ENCODE data around the gene FAM98B.
"Not testable (repeated sequence)": the region's sequence is repeated elsewhere in the genome, so short reads cannot be mapped to it uniquely, and the experiment has no call there.

FAM98B gene

DNA sequence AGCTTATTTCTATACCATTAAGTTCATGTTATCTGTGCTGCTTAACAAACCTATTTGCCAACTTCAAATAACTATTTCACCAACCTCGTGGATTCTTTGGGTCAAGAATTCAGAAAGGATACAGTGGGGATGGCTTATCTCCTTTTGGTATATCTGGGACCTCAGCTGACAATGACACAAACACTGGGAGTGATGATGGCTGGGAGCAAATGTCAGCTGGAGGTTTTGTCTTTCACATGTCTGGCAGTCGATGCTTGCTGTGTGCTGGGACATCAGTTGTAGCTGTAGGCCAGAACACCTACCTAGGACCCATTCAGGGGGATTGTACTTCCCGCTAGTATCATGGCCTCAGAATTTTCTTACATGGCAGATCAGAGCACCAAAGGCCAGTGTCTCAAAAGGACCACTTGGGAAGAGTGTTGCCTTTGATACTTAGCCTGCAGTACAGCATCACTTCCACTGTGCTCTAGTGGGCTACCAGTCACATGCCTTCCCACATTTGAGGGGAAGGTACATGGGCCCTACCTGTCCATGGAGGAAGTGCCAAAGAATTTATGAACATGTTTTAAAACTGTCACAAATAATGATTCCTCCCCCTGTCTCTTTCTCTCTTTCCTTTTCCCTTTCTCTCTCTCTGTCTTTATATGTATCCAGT is 23.7 kb upstream of the FAM98B start:
- no peaks in the 10 kb centered on the region for H4K20me1 ChIP-seq (ENCODE audit: insufficient read depth, low read length, poor library complexity, severe bottlenecking)
- no peak overlapping the region for H3K4me2 ChIP-seq (ENCODE audit: low read depth, low read length, poor library complexity, severe bottlenecking)
- TF ChIP-seq, protein P1, sequence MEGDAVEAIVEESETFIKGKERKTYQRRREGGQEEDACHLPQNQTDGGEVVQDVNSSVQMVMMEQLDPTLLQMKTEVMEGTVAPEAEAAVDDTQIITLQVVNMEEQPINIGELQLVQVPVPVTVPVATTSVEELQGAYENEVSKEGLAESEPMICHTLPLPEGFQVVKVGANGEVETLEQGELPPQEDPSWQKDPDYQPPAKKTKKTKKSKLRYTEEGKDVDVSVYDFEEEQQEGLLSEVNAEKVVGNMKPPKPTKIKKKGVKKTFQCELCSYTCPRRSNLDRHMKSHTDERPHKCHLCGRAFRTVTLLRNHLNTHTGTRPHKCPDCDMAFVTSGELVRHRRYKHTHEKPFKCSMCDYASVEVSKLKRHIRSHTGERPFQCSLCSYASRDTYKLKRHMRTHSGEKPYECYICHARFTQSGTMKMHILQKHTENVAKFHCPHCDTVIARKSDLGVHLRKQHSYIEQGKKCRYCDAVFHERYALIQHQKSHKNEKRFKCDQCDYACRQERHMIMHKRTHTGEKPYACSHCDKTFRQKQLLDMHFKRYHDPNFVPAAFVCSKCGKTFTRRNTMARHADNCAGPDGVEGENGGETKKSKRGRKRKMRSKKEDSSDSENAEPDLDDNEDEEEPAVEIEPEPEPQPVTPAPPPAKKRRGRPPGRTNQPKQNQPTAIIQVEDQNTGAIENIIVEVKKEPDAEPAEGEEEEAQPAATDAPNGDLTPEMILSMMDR (conservative IDR thresholded peaks at IDR 0.05; ENCODE audit: low read length): no peak
- TF ChIP-seq EZH2phosphoT487 (IDR thresholded peaks at IDR 0.05; ENCODE audit: borderline replicate concordance): no peak
- no peaks in the 10 kb centered on the region for H3K9me2 ChIP-seq (replicated peaks; ENCODE audit: low read depth, low read length)
- H3K9ac ChIP-seq (ENCODE audit: low read depth, low read length, poor library complexity, severe bottlenecking): no peak overlapping the region
- H3K4me3 ChIP-seq (ENCODE audit: low read length, poor library complexity, severe bottlenecking): no peak overlapping the region
- no peaks in the 10 kb centered on the region for H3K9me3 ChIP-seq (ENCODE audit: insufficient read depth, low read depth, low read length)
- H3K36me3 ChIP-seq (ENCODE audit: insufficient read depth, low read length): no peaks in the 10 kb centered on the region
- no peaks in the 10 kb centered on the region for H3K79me2 ChIP-seq (ENCODE audit: insufficient read depth, low read length)
- H3F3A ChIP-seq (ENCODE audit: low read depth): no peaks in the 10 kb centered on the region
- H3K27me3 ChIP-seq (ENCODE audit: insufficient read depth, low read length, poor library complexity, severe bottlenecking): no peaks in the 10 kb centered on the region
- H3K4me1 ChIP-seq (ENCODE audit: insufficient read depth, low read length, poor library complexity, severe bottlenecking): no peaks in the 10 kb centered on the region
- no peak overlapping the region for H2AFZ ChIP-seq (ENCODE audit: low read length)

- H3K4me3 ChIP-seq (ENCODE audit: low read length, poor library complexity, severe bottlenecking): no peak overlapping the region
- peaks cover 3% of the 10 kb centered on the region for H3K4me1 ChIP-seq (ENCODE audit: insufficient read depth, low read length, poor library complexity, severe bottlenecking)
- no peaks in the 10 kb centered on the region for H3K27me3 ChIP-seq (ENCODE audit: insufficient read depth, low read length, poor library complexity, severe bottlenecking)
- no peaks in the 10 kb centered on the region for H3K9me2 ChIP-seq (replicated peaks; ENCODE audit: low read depth, low read length)
- no peaks in the 10 kb centered on the region for H3F3A ChIP-seq (ENCODE audit: low read depth)
- H4K20me1 ChIP-seq (ENCODE audit: insufficient read depth, low read length, poor library complexity, severe bottlenecking): no peaks in the 10 kb centered on the region
- H3K9ac ChIP-seq (ENCODE audit: low read depth, low read length, poor library complexity, severe bottlenecking): no peak overlapping the region
- TF ChIP-seq, protein P1 (conservative IDR thresholded peaks at IDR 0.05; ENCODE audit: low read length): no peak
- no peak for TF ChIP-seq EZH2phosphoT487 (IDR thresholded peaks at IDR 0.05; ENCODE audit: borderline replicate concordance)
- H3K4me2 ChIP-seq (ENCODE audit: low read depth, low read length, poor library complexity, severe bottlenecking): no peak overlapping the region
- H3K9me3 ChIP-seq (ENCODE audit: insufficient read depth, low read depth, low read length): no peaks in the 10 kb centered on the region; the same call in 1 of the 2 replicates
- H2AFZ ChIP-seq (ENCODE audit: low read length): no peak overlapping the region
- H3K36me3 ChIP-seq (ENCODE audit: insufficient read depth, low read length): no peaks in the 10 kb centered on the region
- H3K79me2 ChIP-seq (ENCODE audit: insufficient read depth, low read length): no peaks in the 10 kb centered on the region
These were observed 16.9 kb upstream of the FAM98B start for GRCh38 chr15:38436993-38437392.

- not testable (repeated sequence) for H3K27me3 ChIP-seq (ENCODE audit: insufficient read depth, low read length, poor library complexity, severe bottlenecking); H3K4me3 ChIP-seq (ENCODE audit: low read length, poor library complexity, severe bottlenecking); H3K36me3 ChIP-seq (ENCODE audit: insufficient read depth, low read length); H3K4me1 ChIP-seq (ENCODE audit: insufficient read depth, low read length, poor library complexity, severe bottlenecking); H3K9me2 ChIP-seq (replicated peaks; ENCODE audit: low read depth, low read length); H3K9ac ChIP-seq (ENCODE audit: low read depth, low read length, poor library complexity, severe bottlenecking); H3K4me2 ChIP-seq (ENCODE audit: low read depth, low read length, poor library complexity, severe bottlenecking); H2AFZ ChIP-seq (ENCODE audit: low read length); H3K79me2 ChIP-seq (ENCODE audit: insufficient read depth, low read length); H3F3A ChIP-seq (ENCODE audit: low read depth); H3K9me3 ChIP-seq (ENCODE audit: insufficient read depth, low read depth, low read length); H4K20me1 ChIP-seq (ENCODE audit: insufficient read depth, low read length, poor library complexity, severe bottlenecking)
These were observed 16.3 kb upstream of the FAM98B start for GRCh38 chr15:38437603-38438002.

Measured in Loucy (cell line).